Karpas-422 (cell line): ENCODE data around the gene STK33. TPM values are rescaled to one million over a fixed set of nuclear protein-coding genes. Genes with fewer than 3 reads are reported as not detected.
A peak's percentile ranks its signal among the peaks of the same experiment; 100 is the strongest.

Source experiments
- DNase-seq: peaks from one replicate; pipeline ENCODE4 v3.0.0-alpha.2; 2015
- H2AFZ ChIP-seq: fragments of 200-600 bp; sonication (generic); 2 replicates; pipeline ENCODE4 v1.6.1; 2014; ENCODE audit warnings: antibody characterized with exemption, low read length, mixed read lengths
- H3K27ac ChIP-seq: fragments of 200-600 bp; sonication (generic); 2 replicates; pipeline ENCODE4 v1.5.1; 2014; ENCODE audit warnings: mild to moderate bottlenecking, low read length, moderate library complexity
- H3K27me3 ChIP-seq: fragments of 200-600 bp; sonication (generic); 2 replicates; pipeline ENCODE4 v1.6.1; 2014; ENCODE audit warnings: low read length, mixed read lengths
- H3K36me3 ChIP-seq: fragments of 200-600 bp; sonication (generic); 2 replicates; pipeline ENCODE4 v1.6.1; 2014; ENCODE audit warnings: low read length, mixed read lengths; ENCODE audit not compliant: insufficient read depth
- H3K4me1 ChIP-seq: fragments of 200-600 bp; sonication (generic); 2 replicates; pipeline ENCODE4 v1.6.1; 2014; ENCODE audit warnings: mild to moderate bottlenecking, low read length, mixed read lengths
- H3K4me2 ChIP-seq: fragments of 200-600 bp; sonication (generic); 2 replicates; pipeline ENCODE4 v1.6.1; 2014; ENCODE audit warnings: low read length, low read depth, mild to moderate bottlenecking; ENCODE audit not compliant: poor library complexity, severe bottlenecking
- H3K4me3 ChIP-seq: fragments of 200-600 bp; sonication (generic); 2 replicates; pipeline ENCODE4 v1.5.1; 2014; ENCODE audit warnings: mild to moderate bottlenecking, antibody characterized with exemption, low read length, mixed read lengths
- H3K79me2 ChIP-seq: fragments of 200-600 bp; sonication (generic); 2 replicates; pipeline ENCODE4 v1.6.1; 2014; ENCODE audit warnings: mild to moderate bottlenecking, low read length, mixed read lengths
- H3K9ac ChIP-seq: fragments of 200-600 bp; sonication (generic); 2 replicates; pipeline ENCODE4 v1.6.0; 2014; ENCODE audit warnings: low read length
- H3K9me2 ChIP-seq: fragments of 200-600 bp; sonication (generic), shearing (Covaris generic); replicated peaks from 2 replicates; pipeline ENCODE4 v1.6.0; 2014; ENCODE audit warnings: mild to moderate bottlenecking, low read length, moderate library complexity; ENCODE audit not compliant: insufficient read depth
- H3K9me3 ChIP-seq: fragments of 300-700, 200-600 bp; sonication (generic); 2 replicates; pipeline ENCODE4 v1.6.1; 2014; ENCODE audit warnings: low read length, mixed read lengths
- H4K20me1 ChIP-seq: fragments of 200-600 bp; sonication (generic); 2 replicates; pipeline ENCODE4 v1.6.1; 2014; ENCODE audit warnings: mild to moderate bottlenecking, antibody characterized with exemption, low read length, low read depth; ENCODE audit not compliant: insufficient read depth
- total RNA-seq: library from RNA; depleted of rRNA; stranded (reverse); fragments of >200 nt; shearing (Covaris generic); gene quantifications from 2 replicates; pipeline ENCODE4 v1.2.3, GENCODE V29; 2014; ENCODE audit warnings: low replicate concordance

STK33 gene
- total RNA-seq, 1 experiment from 2014 or later = 20.2 TPM

- no peak overlapping the region for H3K4me3 ChIP-seq
- H3K4me1 ChIP-seq = no peaks in the 10 kb centered on the region
- H3K9me2 ChIP-seq = no peaks in the 10 kb centered on the region
- H3K27ac ChIP-seq = no peak overlapping the region
- no peak overlapping the region for H2AFZ ChIP-seq
- DNase-seq = no peak
- H4K20me1 ChIP-seq = peaks cover 15% of the 10 kb centered on the region; the same call in 1 of the 2 replicates
- no peaks in the 10 kb centered on the region for H3K27me3 ChIP-seq
- H3K4me2 ChIP-seq = no peak overlapping the region
- no peak overlapping the region for H3K9ac ChIP-seq
- no peaks in the 10 kb centered on the region for H3K79me2 ChIP-seq
- no peaks in the 10 kb centered on the region for H3K36me3 ChIP-seq
- H3K9me3 ChIP-seq = no peaks in the 10 kb centered on the region
Measured at GRCh38 chr11:8527939-8528338, 66.1 kb downstream of the STK33 start.

- Histone ChIP-seq H3K9ac (no peak overlapping the region), H2AFZ (no peak overlapping the region), H3K4me1 (no peaks in the 10 kb centered on the region), H3K79me2 (no peaks in the 10 kb centered on the region), H3K4me3 (no peak overlapping the region), H3K36me3 (no peaks in the 10 kb centered on the region), H3K9me3 (no peaks in the 10 kb centered on the region), H3K9me2 (no peaks in the 10 kb centered on the region), H3K4me2 (no peak overlapping the region), H4K20me1 (no peaks in the 10 kb centered on the region), H3K27me3 (no peaks in the 10 kb centered on the region), H3K27ac (no peak overlapping the region)
- DNase-seq = no peak
Measured at GRCh38 chr11:8523396-8523795, 70.6 kb downstream of the STK33 start.

- H3K4me1 ChIP-seq = no peaks in the 10 kb centered on the region
- H3K27ac ChIP-seq = no peak overlapping the region
- no peaks in the 10 kb centered on the region for H3K27me3 ChIP-seq
- no peaks in the 10 kb centered on the region for H3K36me3 ChIP-seq
- H3K9me2 ChIP-seq = no peaks in the 10 kb centered on the region; the same call in 1 of the 2 replicates
- H3K9ac ChIP-seq = no peak overlapping the region
- H2AFZ ChIP-seq = no peak overlapping the region
- H3K9me3 ChIP-seq = no peaks in the 10 kb centered on the region
- no peaks in the 10 kb centered on the region for H3K79me2 ChIP-seq
- DNase-seq = no peak
- no peak overlapping the region for H3K4me2 ChIP-seq
- H3K4me3 ChIP-seq = no peak overlapping the region
- no peaks in the 10 kb centered on the region for H4K20me1 ChIP-seq
Measured at GRCh38 chr11:8512547-8512946, 81.5 kb downstream of the STK33 start.

DNA sequence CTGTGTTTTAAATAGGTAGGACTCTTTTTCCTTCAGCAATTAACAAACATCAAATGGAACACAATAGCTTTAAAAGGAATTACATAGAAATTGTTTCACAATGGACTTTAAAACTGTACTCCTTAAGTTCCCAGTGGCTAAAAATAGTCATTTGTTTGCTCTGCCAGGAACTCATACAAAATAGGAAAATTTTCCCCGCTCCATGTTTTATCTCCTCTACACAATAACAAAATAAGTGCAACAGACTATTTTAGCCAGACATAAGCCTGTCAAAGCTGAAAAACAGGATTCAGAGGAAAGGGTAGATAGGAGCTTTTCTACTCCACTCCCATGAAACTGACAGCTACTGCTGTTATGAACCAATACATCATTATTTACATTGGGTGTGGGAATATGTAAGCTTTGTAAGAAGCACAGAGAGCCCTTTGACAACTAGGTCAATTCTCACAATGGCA is 90.1 kb downstream of the STK33 start:
- Histone ChIP-seq H3K9ac (no peak overlapping the region), H3K36me3 (no peaks in the 10 kb centered on the region)

DNA sequence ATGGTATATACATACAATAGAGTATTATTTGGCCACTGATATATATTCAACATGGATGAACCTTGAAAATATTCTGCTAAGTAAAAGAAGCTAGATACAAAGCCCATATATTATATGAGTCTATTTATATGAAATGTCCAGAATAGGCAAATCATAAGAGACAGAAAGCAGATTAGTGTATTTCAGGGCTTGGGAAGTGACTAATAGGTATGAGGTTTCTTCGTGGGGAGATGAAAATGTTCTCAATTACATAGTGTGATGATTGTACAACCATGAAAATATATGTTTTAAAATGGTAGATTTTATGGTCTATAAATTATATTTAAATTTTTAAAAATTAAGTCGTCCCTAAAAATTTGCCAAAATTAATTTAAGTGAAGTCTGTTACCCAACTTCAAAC is 92.2 kb downstream of the STK33 start:
- Histone ChIP-seq H3K9me3 (no peaks in the 10 kb centered on the region), H3K27me3 (no peaks in the 10 kb centered on the region), H2AFZ (no peak overlapping the region), H3K79me2 (no peaks in the 10 kb centered on the region), H3K36me3 (no peaks in the 10 kb centered on the region), H3K4me1 (no peaks in the 10 kb centered on the region), H3K4me2 (no peak overlapping the region), H3K4me3 (no peak overlapping the region), H4K20me1 (peaks cover 9% of the 10 kb centered on the region; the same call in 1 of the 2 replicates), H3K9ac (no peak overlapping the region), H3K27ac (no peak overlapping the region), H3K9me2 (no peaks in the 10 kb centered on the region)
- DNase-seq = no peak

More for the DNA sequence above, 90.1 kb downstream of the STK33 start:
- no peak for DNase-seq
- Histone ChIP-seq H3K4me1 (no peaks in the 10 kb centered on the region), H3K27ac (no peak overlapping the region), H3K27me3 (no peaks in the 10 kb centered on the region), H3K4me3 (no peak overlapping the region), H2AFZ (no peak overlapping the region), H4K20me1 (peaks cover 9% of the 10 kb centered on the region; the same call in 1 of the 2 replicates), H3K4me2 (no peak overlapping the region), H3K9me3 (no peaks in the 10 kb centered on the region), H3K9me2 (no peaks in the 10 kb centered on the region), H3K79me2 (no peaks in the 10 kb centered on the region)

GRCh38 chr11:8488395-8488794 is 105.6 kb downstream of the STK33 start:
- H3K79me2 ChIP-seq = no peaks in the 10 kb centered on the region
- H3K4me3 ChIP-seq = no peak overlapping the region
- H3K36me3 ChIP-seq = no peaks in the 10 kb centered on the region; the same call in 1 of the 2 replicates
- DNase-seq = peak; percentile 21
- no peak overlapping the region for H3K27ac ChIP-seq
- H3K9me2 ChIP-seq = no peaks in the 10 kb centered on the region
- peaks cover 12% of the 10 kb centered on the region; the same call in 1 of the 2 replicates for H4K20me1 ChIP-seq
- no peak overlapping the region for H2AFZ ChIP-seq
- H3K4me1 ChIP-seq = no peaks in the 10 kb centered on the region
- H3K27me3 ChIP-seq = no peaks in the 10 kb centered on the region
- no peak overlapping the region for H3K9ac ChIP-seq
- no peak overlapping the region for H3K4me2 ChIP-seq
- H3K9me3 ChIP-seq = no peaks in the 10 kb centered on the region

- H3K27me3 ChIP-seq = no peaks in the 10 kb centered on the region
- H3K4me2 ChIP-seq = no peak overlapping the region
- no peak overlapping the region for H3K27ac ChIP-seq
- peaks cover 13% of the 10 kb centered on the region; the same call in 1 of the 2 replicates for H4K20me1 ChIP-seq
- H2AFZ ChIP-seq = no peak overlapping the region
- H3K36me3 ChIP-seq = no peaks in the 10 kb centered on the region; the same call in 1 of the 2 replicates
- no peak overlapping the region for H3K4me3 ChIP-seq
- H3K9me3 ChIP-seq = no peaks in the 10 kb centered on the region
- no peaks in the 10 kb centered on the region for H3K9me2 ChIP-seq
- no peaks in the 10 kb centered on the region for H3K4me1 ChIP-seq
- DNase-seq = no peak
- H3K79me2 ChIP-seq = no peaks in the 10 kb centered on the region
- no peak overlapping the region for H3K9ac ChIP-seq
Measured at GRCh38 chr11:8487261-8487660, 106.8 kb downstream of the STK33 start.

- Histone ChIP-seq H3K4me1 (no peaks in the 10 kb centered on the region), H3K4me3 (no peak overlapping the region), H2AFZ (no peak overlapping the region), H3K36me3 (no peaks in the 10 kb centered on the region; the same call in 1 of the 2 replicates), H3K9me3 (no peaks in the 10 kb centered on the region), H3K27me3 (no peaks in the 10 kb centered on the region), H3K9ac (no peak overlapping the region), H3K27ac (no peak overlapping the region), H3K4me2 (no peak overlapping the region), H3K79me2 (no peaks in the 10 kb centered on the region), H4K20me1 (peaks cover 13% of the 10 kb centered on the region; the same call in 1 of the 2 replicates), H3K9me2 (no peaks in the 10 kb centered on the region)
- peak; percentile 16 for DNase-seq
Measured at GRCh38 chr11:8484251-8484650, 109.8 kb downstream of the STK33 start.
